Activated CD8-positive, alpha-beta T cell treated with anti-CD3 and anti-CD28 coated beads for 36 hours (primary cell): Measurements from ENCODE around the gene LAMC1. TPM values are rescaled to one million over a fixed set of nuclear protein-coding genes. Genes with fewer than 3 reads are reported as not detected.
"Not testable (repeated sequence)": the region's sequence is repeated elsewhere in the genome, so short reads cannot be mapped to it uniquely, and the experiment has no call there.

Experiments
- ATAC-seq: fragments of 200-7000 bp; cut with Tn5 transposase; one replicate; pipeline ENCODE4 v1.10.0; 2021; ENCODE audit warnings: mild to moderate bottlenecking, moderate library complexity
- CTCF ChIA-PET: fragments of 350-600 bp; sonication (Branson Sonifier 250); formaldehyde crosslinking; loops from one replicate; lab custom pipeline; 2021; ENCODE audit warnings: antibody characterized with exemption; lab: Charles Lee
- POLR2A ChIA-PET: fragments of 350-600 bp; sonication (Branson Sonifier 250); formaldehyde crosslinking; loops from one replicate; lab custom pipeline; 2021; ENCODE audit warnings: antibody characterized with exemption; lab: Charles Lee
- DNase-seq: peaks from one replicate; pipeline ENCODE4 v3.0.0-alpha.2; 2020
- H3K27ac Mint-ChIP-seq: one replicate; pipeline ENCODE4 v1.8.0; 2021; ENCODE audit warnings: mild to moderate bottlenecking, mixed read lengths
- H3K27me3 Mint-ChIP-seq: one replicate; pipeline ENCODE4 v1.8.0; 2021; ENCODE audit warnings: mixed read lengths
- H3K36me3 Mint-ChIP-seq: one replicate; pipeline ENCODE4 v1.8.0; 2021; ENCODE audit warnings: low read depth, mixed read lengths
- H3K4me1 Mint-ChIP-seq: one replicate; pipeline ENCODE4 v1.8.0; 2021; ENCODE audit warnings: low read depth, mixed read lengths
- H3K4me3 Mint-ChIP-seq: one replicate; pipeline ENCODE4 v1.8.0; 2021; ENCODE audit warnings: mild to moderate bottlenecking, moderate library complexity, mixed read lengths
- H3K9me3 Mint-ChIP-seq: one replicate; pipeline ENCODE4 v1.8.0; 2021; ENCODE audit warnings: mixed read lengths
- intact Hi-C: fragments of 100-400 bp; cut with micrococcal nuclease; formaldehyde crosslinking; loops from one replicate; pipeline ENCODE4 v1.10.0; 2022
- total RNA-seq, 2 experiments: library from RNA; stranded (reverse); gene quantifications; one replicate each; pipeline ENCODE4 v1.2.3, GENCODE V29; 2021
- TF ChIP-seq, protein P1 (sequence below): fragments of 200-600 bp; IDR thresholded peaks from one replicate; pipeline ENCODE4 v1.8.0; 2022; ENCODE audit warnings: antibody characterized with exemption, mild to moderate bottlenecking

Gene LAMC1
- total RNA-seq, 2 experiments from 2014 or later, result 0.22 to 0.23 TPM

DNA sequence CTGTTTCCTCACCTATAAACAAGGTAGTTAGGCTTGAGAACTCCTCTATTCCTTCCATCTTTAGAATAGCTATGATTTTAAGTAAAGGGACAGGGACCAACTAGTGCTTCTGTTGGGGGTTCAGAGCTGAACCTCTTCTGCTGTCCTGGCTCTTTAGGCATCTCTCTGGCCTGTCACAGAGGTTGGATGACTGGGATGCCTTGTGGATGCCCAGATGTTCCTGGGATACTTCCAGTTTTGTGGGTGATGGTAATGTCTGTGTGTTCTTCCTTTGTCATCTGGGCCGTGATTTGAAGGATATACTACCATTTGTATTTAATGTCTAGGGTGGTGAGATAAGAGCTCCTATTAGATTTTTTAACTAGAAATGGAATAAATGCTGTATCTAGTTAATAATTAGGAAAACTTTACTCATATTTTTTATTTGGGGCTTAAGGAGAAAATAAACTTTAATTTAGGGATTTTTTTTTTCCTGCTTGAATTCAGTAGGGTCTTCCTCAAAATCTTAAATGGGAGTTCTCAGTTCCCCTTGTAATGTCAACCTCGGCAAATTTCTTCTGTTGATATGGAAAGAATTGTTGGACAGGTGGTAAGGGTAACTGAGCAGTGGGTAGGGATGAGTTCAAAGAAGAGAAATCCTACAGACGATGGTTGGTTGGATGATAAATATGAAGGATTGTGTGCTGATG, 47.2 kb downstream of the LAMC1 start:
- ATAC-seq, result no peak
- Mint-ChIP-seq H3K27me3 (no peaks in the 10 kb centered on the region), H3K36me3 (no peaks in the 10 kb centered on the region), H3K4me1 (peaks cover 5% of the 10 kb centered on the region), H3K9me3 (peaks cover 2% of the 10 kb centered on the region), H3K27ac (no peak overlapping the region), H3K4me3 (no peak overlapping the region)
- no peak for DNase-seq
- intact Hi-C loops, result no loop called here
- ChIA-PET CTCF (no interaction called here), POLR2A (interaction anchor here (1.4 kb wide), 1 partner anchor 19 kb away, joined by 3 read pairs; no protein-coding TSS in a partner anchor)
- TF ChIP-seq, protein P1, sequence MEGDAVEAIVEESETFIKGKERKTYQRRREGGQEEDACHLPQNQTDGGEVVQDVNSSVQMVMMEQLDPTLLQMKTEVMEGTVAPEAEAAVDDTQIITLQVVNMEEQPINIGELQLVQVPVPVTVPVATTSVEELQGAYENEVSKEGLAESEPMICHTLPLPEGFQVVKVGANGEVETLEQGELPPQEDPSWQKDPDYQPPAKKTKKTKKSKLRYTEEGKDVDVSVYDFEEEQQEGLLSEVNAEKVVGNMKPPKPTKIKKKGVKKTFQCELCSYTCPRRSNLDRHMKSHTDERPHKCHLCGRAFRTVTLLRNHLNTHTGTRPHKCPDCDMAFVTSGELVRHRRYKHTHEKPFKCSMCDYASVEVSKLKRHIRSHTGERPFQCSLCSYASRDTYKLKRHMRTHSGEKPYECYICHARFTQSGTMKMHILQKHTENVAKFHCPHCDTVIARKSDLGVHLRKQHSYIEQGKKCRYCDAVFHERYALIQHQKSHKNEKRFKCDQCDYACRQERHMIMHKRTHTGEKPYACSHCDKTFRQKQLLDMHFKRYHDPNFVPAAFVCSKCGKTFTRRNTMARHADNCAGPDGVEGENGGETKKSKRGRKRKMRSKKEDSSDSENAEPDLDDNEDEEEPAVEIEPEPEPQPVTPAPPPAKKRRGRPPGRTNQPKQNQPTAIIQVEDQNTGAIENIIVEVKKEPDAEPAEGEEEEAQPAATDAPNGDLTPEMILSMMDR, result no peak

DNA sequence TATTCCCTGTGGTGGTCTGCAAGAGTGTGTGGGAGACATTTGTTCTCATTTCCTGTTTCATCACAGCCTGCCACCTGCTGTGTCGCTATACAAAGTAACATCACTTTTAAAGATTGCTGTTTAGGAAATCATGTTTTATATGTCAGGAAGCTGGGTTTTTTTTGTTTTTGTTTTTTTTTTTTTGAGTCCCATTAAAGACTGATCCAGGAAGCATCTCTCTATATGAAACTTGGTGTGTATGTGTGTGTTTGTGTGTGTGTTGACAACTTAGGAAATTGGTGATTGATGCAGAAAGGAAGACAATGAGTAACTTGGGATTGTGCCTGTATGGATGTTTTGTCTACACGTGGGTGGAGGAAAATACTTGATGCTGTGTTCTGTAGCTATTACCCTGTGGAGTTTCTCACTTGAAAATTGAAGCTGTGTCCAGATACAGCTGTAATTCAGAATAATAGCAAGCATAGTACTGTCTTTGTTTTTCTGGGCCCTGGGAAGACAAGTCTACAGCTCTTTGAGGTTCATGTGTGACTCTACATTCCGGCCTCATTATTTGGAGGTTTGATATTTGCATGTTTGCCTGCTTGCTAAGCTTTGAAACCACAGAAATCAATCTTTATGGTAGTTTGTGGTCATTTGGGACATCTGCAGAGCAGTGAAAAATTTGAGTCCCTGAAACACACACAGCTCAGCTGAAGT, 47.9 kb downstream of the LAMC1 start:
- peaks cover 5% of the 10 kb centered on the region for H3K4me1 Mint-ChIP-seq
- ATAC-seq (peak; percentile 17), DNase-seq (peak; percentile 7)
- POLR2A ChIA-PET, result interaction anchor here (1.4 kb wide), 1 partner anchor 20 kb away, joined by 3 read pairs; no protein-coding TSS in a partner anchor
- intact Hi-C loops, result no loop called here
- TF ChIP-seq, protein P1, result no peak
- H3K4me3 Mint-ChIP-seq, result no peak overlapping the region
- no peak overlapping the region for H3K27ac Mint-ChIP-seq
- H3K9me3 Mint-ChIP-seq, result peaks cover 2% of the 10 kb centered on the region
- CTCF ChIA-PET, result interaction anchor here (1.4 kb wide), 1 partner anchor 19 kb away, joined by 3 read pairs; no protein-coding TSS in a partner anchor
- H3K27me3 Mint-ChIP-seq, result no peaks in the 10 kb centered on the region
- H3K36me3 Mint-ChIP-seq, result no peaks in the 10 kb centered on the region

DNA sequence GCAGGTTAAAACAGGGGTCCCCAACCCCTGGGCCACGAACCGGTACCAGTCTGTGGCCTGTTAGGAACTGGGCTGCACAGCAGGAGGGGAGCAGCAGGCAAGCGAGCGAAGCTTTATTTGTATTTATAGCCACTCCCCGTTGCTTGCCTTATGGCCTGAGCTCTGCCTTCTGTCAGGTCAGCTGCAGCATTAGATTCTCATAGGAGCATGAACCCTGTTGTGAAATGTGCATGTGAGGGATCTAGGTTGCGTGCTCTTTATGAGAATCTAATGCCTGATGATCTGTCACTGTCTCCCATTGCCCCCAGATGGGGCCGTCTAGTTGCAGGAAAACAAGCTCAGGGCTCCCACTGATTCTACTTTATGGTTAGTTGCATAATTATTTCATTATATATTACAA, 49.4 kb downstream of the LAMC1 start:
- H3K4me1 Mint-ChIP-seq, H3K36me3 Mint-ChIP-seq, ATAC-seq, DNase-seq, H3K4me3 Mint-ChIP-seq, intact Hi-C loops, H3K9me3 Mint-ChIP-seq, H3K27ac Mint-ChIP-seq, POLR2A ChIA-PET, H3K27me3 Mint-ChIP-seq: not testable (repeated sequence)
- CTCF ChIA-PET, result interaction anchor here (0.6 kb wide), 1 partner anchor 114 kb away, joined by 3 read pairs; no protein-coding TSS in a partner anchor

DNA sequence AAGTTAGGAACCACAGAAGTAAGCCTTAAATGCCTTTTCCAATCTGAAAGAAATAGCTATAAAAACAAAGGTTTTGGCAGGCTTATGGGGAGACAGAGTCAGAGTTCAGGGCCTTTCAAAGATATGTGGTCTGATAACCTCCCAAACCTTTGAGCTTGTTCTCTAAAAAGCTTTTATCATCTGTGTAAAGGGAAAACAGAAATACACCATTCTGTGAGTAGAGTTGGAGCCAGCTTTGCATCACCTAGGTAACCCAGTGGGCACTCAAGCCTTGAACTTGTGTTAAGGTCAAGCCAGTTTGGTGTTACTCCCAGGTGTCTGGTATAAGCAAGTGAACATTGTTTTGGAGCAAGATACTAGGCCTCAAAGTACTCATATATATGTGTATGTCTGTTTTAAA, 50.1 kb downstream of the LAMC1 start:
- Mint-ChIP-seq H3K27me3 (no peaks in the 10 kb centered on the region), H3K36me3 (no peaks in the 10 kb centered on the region), H3K4me3 (no peak overlapping the region), H3K27ac (no peak overlapping the region), H3K9me3 (no peaks in the 10 kb centered on the region), H3K4me1 (peaks cover 5% of the 10 kb centered on the region)
- ChIA-PET POLR2A (no interaction called here), CTCF (interaction anchor here (1.2 kb wide), 1 partner anchor 14 kb away, joined by 4 read pairs; no protein-coding TSS in a partner anchor)
- TF ChIP-seq, protein P1, result no peak
- DNase-seq, result no peak
- intact Hi-C loops, result no loop called here
- ATAC-seq, result no peak

DNA sequence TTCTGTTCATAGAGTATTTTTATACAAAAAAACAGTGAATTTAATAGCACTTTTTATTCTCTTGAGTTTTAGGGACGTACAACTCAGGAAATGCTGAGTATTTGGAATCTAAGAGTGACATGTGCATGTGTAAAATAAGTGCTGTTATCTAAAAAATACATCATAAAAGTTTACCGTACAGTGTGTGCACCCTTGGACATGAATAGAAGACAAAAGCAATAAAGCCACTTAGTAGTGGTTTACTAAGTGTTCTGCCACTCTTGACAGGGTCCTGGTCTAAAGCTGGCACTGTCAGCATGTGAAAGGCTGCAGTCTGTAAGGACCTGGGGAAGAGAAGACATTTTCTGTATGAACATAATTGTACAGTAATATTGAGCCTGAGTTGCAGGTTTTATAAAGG, 51.0 kb downstream of the LAMC1 start:
- Mint-ChIP-seq H3K27ac (no peak overlapping the region), H3K4me1 (peaks cover 5% of the 10 kb centered on the region), H3K9me3 (no peaks in the 10 kb centered on the region), H3K27me3 (no peaks in the 10 kb centered on the region), H3K36me3 (no peaks in the 10 kb centered on the region), H3K4me3 (no peak overlapping the region)
- POLR2A ChIA-PET, result no interaction called here
- ATAC-seq (no peak), DNase-seq (no peak)
- intact Hi-C loops, result no loop called here
- TF ChIP-seq, protein P1, result no peak
- CTCF ChIA-PET, result interaction anchor here (1.2 kb wide), 1 partner anchor 13 kb away, joined by 4 read pairs; no protein-coding TSS in a partner anchor
